IMR-90 (cell line): Measurements from ENCODE around the gene COLEC12.

ENCODE experiments used
- POLR2A ChIP-seq: IDR thresholded peaks from 2 replicates; pipeline ENCODE4 v1.6.1; 2012; ENCODE audit warnings: mild to moderate bottlenecking, low read depth, low read length
- TF ChIP-seq, protein P1 (sequence below): conservative IDR thresholded peaks from 2 replicates; pipeline ENCODE4 v1.5.1; 2012; ENCODE audit warnings: mild to moderate bottlenecking, low read depth, low read length, improper control_type of control experiment

DNA sequence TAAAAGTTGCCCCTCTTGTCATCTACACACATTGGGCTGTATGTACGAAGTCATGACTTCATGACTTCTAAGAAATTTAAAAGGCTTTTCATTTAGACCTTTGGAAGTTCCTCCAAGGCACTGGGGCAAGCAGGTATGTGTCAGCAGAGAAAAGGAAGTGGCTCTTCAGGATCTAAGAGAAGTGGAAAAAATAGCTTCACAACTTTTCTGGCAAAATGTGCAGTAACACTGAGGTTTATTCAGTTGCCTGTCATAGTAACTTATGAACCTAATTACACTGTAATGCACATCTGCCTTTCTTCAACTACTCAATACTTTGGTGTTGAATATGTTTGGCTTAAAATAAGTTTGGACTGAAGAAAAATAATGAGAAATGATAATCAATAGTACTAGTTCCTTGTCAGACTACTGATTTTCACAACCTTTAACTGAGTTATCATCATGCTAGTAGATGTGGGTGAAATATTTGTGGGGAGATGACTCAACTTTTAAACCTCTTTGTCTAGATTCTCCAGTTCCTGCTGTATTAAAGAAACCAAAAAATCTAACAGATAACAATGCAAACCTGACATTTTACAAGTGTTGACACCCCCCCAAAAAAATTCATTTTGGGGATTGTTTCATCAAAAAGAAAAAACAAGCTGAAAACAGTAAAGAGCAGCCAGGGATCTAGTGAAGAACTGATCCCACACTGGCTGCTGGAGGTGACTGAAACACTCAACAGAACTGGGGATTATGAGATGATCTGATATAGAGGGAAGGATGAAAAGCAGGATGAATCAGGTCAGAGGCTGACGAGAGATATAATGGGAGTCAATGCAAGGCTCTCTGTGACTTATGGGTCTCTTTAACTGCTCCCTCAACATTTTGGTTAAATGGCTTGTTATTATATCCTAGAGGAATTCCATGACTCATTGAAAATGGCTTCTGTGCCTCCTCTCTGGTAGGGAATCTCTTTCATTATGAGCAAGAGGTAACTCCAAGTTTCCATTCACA is 84.6 kb downstream of the COLEC12 start:
- TF ChIP-seq, protein P1, sequence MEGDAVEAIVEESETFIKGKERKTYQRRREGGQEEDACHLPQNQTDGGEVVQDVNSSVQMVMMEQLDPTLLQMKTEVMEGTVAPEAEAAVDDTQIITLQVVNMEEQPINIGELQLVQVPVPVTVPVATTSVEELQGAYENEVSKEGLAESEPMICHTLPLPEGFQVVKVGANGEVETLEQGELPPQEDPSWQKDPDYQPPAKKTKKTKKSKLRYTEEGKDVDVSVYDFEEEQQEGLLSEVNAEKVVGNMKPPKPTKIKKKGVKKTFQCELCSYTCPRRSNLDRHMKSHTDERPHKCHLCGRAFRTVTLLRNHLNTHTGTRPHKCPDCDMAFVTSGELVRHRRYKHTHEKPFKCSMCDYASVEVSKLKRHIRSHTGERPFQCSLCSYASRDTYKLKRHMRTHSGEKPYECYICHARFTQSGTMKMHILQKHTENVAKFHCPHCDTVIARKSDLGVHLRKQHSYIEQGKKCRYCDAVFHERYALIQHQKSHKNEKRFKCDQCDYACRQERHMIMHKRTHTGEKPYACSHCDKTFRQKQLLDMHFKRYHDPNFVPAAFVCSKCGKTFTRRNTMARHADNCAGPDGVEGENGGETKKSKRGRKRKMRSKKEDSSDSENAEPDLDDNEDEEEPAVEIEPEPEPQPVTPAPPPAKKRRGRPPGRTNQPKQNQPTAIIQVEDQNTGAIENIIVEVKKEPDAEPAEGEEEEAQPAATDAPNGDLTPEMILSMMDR = no peak
- no peak for TF ChIP-seq POLR2A
